ENCODE data around the gene YAE1.

DNA sequence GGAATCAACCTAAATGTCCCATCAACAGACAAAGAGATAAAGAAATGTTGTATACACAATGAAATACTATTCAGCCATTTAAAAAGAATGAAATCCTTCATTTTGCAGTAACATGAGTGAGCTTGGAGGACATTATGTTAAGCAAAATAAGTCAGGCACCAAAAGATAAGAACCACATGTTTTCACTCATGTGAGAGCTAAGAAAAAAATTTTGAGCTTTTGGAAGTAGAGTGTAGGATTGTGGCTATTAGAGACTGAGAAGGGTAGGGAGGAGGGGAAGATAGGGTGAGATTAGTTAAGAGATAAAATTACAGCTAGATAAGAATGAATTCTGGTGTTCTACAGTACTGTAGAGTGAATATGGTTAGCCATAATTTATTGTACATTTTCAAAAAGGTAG is 8.3 kb upstream of the YAE1 start:
- TF ChIP-seq, protein P1, sequence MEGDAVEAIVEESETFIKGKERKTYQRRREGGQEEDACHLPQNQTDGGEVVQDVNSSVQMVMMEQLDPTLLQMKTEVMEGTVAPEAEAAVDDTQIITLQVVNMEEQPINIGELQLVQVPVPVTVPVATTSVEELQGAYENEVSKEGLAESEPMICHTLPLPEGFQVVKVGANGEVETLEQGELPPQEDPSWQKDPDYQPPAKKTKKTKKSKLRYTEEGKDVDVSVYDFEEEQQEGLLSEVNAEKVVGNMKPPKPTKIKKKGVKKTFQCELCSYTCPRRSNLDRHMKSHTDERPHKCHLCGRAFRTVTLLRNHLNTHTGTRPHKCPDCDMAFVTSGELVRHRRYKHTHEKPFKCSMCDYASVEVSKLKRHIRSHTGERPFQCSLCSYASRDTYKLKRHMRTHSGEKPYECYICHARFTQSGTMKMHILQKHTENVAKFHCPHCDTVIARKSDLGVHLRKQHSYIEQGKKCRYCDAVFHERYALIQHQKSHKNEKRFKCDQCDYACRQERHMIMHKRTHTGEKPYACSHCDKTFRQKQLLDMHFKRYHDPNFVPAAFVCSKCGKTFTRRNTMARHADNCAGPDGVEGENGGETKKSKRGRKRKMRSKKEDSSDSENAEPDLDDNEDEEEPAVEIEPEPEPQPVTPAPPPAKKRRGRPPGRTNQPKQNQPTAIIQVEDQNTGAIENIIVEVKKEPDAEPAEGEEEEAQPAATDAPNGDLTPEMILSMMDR (IDR thresholded peaks at IDR 0.05): no peak
- TF ChIP-seq EP300 (IDR thresholded peaks at IDR 0.05; ENCODE audit: low read depth): no peak

Data from transverse colon (tissue), 3 donors.